Measurements from ENCODE around the gene DHRS2. TPM values are rescaled to one million over a fixed set of nuclear protein-coding genes. Genes with fewer than 3 reads are reported as not detected.
"Not testable (repeated sequence)": the region's sequence is repeated elsewhere in the genome, so short reads cannot be mapped to it uniquely, and the experiment has no call there.

Gene DHRS2
- polyA plus RNA-seq, 4 donors: 2.0 to 121 (median 57.1) TPM

- no peak for DNase-seq (ENCODE audit: low read depth in 4 of 4, low spot score in 3 of 4)
Observed at GRCh38 chr14:23675906-23676305, 39.7 kb downstream of the DHRS2 start.

- no peak for DNase-seq (ENCODE audit: low read depth in 4 of 4, low spot score in 3 of 4)
Observed at GRCh38 chr14:23681337-23681736, 45.2 kb downstream of the DHRS2 start.

- not testable (repeated sequence) for DNase-seq (ENCODE audit: low read depth in 4 of 4, low spot score in 3 of 4)
Observed at GRCh38 chr14:23689709-23690514, 53.7 kb downstream of the DHRS2 start.

- no peak for DNase-seq (ENCODE audit: low read depth in 4 of 4, low spot score in 3 of 4)
Observed at GRCh38 chr14:23692416-23692815, 56.3 kb downstream of the DHRS2 start.

GRCh38 chr14:23693252-23693775 is 57.1 kb downstream of the DHRS2 start:
- no peak for DNase-seq (ENCODE audit: low read depth in 4 of 4, low spot score in 3 of 4)

GRCh38 chr14:23694085-23694948 is 58.2 kb downstream of the DHRS2 start:
- no peak for DNase-seq (ENCODE audit: low read depth in 4 of 4, low spot score in 3 of 4)

Other genes with a start within 250 kb of the DHRS2 start
- gene MYH6, start 228.1 kb upstream of the DHRS2 start, polyA plus RNA-seq (ENCODE audit: insufficient read length in 4 of 4): under 1 TPM; 0.16 to 0.27 (median 0.17) TPM
- under 1 TPM; 0.10 to 0.30 (median 0.21) TPM for gene MYH7, start 200.7 kb upstream of the DHRS2 start, polyA plus RNA-seq (ENCODE audit: insufficient read length in 4 of 4)
- 10 to 100 TPM; 50.3 to 70.5 (median 67.0) TPM for gene NGDN, start 166.7 kb upstream of the DHRS2 start, polyA plus RNA-seq (ENCODE audit: insufficient read length in 4 of 4)
- gene ZFHX2, start 84.6 kb upstream of the DHRS2 start, polyA plus RNA-seq (ENCODE audit: insufficient read length in 4 of 4): 1 to 10 TPM; 2.1 to 9.1 (median 7.8) TPM
- 10 to 100 TPM; 13.6 to 20.7 (median 17.4) TPM for gene THTPA, start 80.1 kb upstream of the DHRS2 start, polyA plus RNA-seq (ENCODE audit: insufficient read length in 4 of 4)
- gene AP1G2, start 68.6 kb upstream of the DHRS2 start, polyA plus RNA-seq (ENCODE audit: insufficient read length in 4 of 4): 100 to 1,000 TPM in 1 of 4 donors, 10 to 100 TPM in 3; 47.5 to 119 (median 73.7) TPM
- 10 to 100 TPM in 2 of 4 donors, 1 to 10 TPM in 2; 9.5 to 18.9 (median 11.1) TPM for gene JPH4, start 57.6 kb upstream of the DHRS2 start, polyA plus RNA-seq (ENCODE audit: insufficient read length in 4 of 4)

All from left renal pelvis (tissue), 4 donors.